Esophagus muscularis mucosa (tissue), 4 donors: ENCODE measurements around the gene BPTF. TPM values are rescaled to one million over a fixed set of nuclear protein-coding genes. Genes with fewer than 3 reads are reported as not detected.
A peak's percentile ranks its signal among the peaks of the same experiment; 100 is the strongest.
"Not testable (repeated sequence)": the region's sequence is repeated elsewhere in the genome, so short reads cannot be mapped to it uniquely, and the experiment has no call there.

ENCODE experiments used
- DNase-seq: peaks from one replicate; pipeline ENCODE4 v3.0.0-alpha.2; 2017; ENCODE audit errors: extremely low spot score
- H3K27ac ChIP-seq, 4 donors: fragments of 200-600 bp; sonication (generic); replicated peaks in 1 of 4; 1 replicate in 3 of 4; 2 replicates in 1 of 4; pipeline ENCODE4 v1.5.1; 2016 to 2019; ENCODE audit warnings: mild to moderate bottlenecking in 1 of 4
- H3K27me3 ChIP-seq, 4 donors: fragments of 200-600 bp; sonication (generic); one replicate each; pipeline versions ENCODE4 v1.5.1 to v1.6.0; 2016 to 2019
- H3K36me3 ChIP-seq, 4 donors: fragments of 200-600 bp; sonication (generic); one replicate each; pipeline ENCODE4 v1.5.1; 2016 to 2019
- H3K4me1 ChIP-seq, 4 donors: fragments of 200-600 bp; sonication (generic); one replicate each; pipeline ENCODE4 v1.5.1; 2016 to 2019
- H3K4me3 ChIP-seq, 4 donors: fragments of 200-600 bp; sonication (generic); 1 replicate in 2 of 4; 2 replicates in 2 of 4; pipeline ENCODE4 v1.5.1; 2016 to 2019; ENCODE audit warnings: mild to moderate bottlenecking in 4 of 4, moderate library complexity in 1 of 4
- H3K9me3 ChIP-seq, 4 donors: fragments of 200-600 bp; sonication (generic); 1 replicate in 3 of 4; 2 replicates in 1 of 4; pipeline ENCODE4 v1.5.1; 2016 to 2019
- EP300 ChIP-seq: sonication (generic); formaldehyde crosslinking; IDR thresholded peaks from one replicate; pipeline ENCODE4 v1.6.1; 2017; ENCODE audit warnings: antibody characterized with exemption
- POLR2A ChIP-seq: fragments of 450-650 bp; IDR thresholded peaks from one replicate; pipeline ENCODE4 v1.6.1; 2017; ENCODE audit warnings: antibody characterized with exemption, moderate library complexity, mild to moderate bottlenecking, low read depth
- POLR2AphosphoS5 ChIP-seq, 2 donors: sonication (generic); formaldehyde crosslinking; IDR thresholded peaks; one replicate each; pipeline ENCODE4 v1.6.1; 2017; ENCODE audit warnings: antibody characterized with exemption in 2 of 2
- WGBS: methylation state at CpG from one replicate; pipeline ENCODE4 v1.1.5; 2018; 5-methylcytosine and 5-hydroxymethylcytosine counted together
- intact Hi-C: fragments of 100-400 bp; cut with DNase I; formaldehyde crosslinking; loops from one replicate; pipeline ENCODE4 v1.15.1; 2023
- total RNA-seq, 4 donors: library from RNA; depleted of rRNA; stranded (reverse); fragments of >200 nt; gene quantifications; one replicate each; pipeline versions ENCODE4 v1.1.0 to v1.2.1, GENCODE V29; 2016
- TF ChIP-seq, protein P1 (sequence below), 3 experiments: fragments of 200-600 bp in 2 of 3; fragments of 450-650 bp in 1 of 3; sonication (generic) in 2 of 3; IDR thresholded peaks; one replicate each; pipeline ENCODE4 v1.5.1; 2017 to 2019; ENCODE audit warnings: antibody characterized with exemption in 3 of 3, mild to moderate bottlenecking in 2 of 3, moderate library complexity in 1 of 3

Gene BPTF
- total RNA-seq, 4 donors from 2014 or later: 60.3 to 77.7 (median 74.2) TPM

DNA sequence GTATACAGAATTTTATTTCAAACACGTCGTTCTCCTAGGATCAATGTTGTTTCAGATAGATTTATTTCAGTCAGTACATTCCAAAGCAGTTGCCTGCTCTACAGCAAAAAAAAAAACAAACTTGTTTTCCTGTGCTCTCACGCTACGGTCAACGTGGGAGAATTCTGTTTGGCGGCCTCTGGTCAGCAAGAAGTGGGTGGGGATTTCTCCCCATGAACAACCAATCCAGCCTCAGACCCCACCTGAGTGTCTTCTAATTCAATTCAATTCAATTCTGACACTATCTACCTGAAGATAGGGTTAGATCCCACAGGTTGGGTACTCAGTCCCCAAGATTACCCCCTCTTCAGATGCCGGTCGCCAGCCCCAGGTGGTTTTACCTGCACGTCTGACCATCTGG, 148.9 kb downstream of the BPTF start:
- Histone ChIP-seq H3K4me1 (peaks cover 0 to 3% (median 0%) of the 10 kb centered on the region in 4 donors), H3K27ac (no peak overlapping the region), H3K4me3 (no peak overlapping the region), H3K36me3 (peaks cover 17 to 72% (median 48%) of the 10 kb centered on the region in 4 donors), H3K27me3 (no peaks in the 10 kb centered on the region), H3K9me3 (no peaks in the 10 kb centered on the region)
- intact Hi-C loops: no loop called here
- TF ChIP-seq, protein P1, sequence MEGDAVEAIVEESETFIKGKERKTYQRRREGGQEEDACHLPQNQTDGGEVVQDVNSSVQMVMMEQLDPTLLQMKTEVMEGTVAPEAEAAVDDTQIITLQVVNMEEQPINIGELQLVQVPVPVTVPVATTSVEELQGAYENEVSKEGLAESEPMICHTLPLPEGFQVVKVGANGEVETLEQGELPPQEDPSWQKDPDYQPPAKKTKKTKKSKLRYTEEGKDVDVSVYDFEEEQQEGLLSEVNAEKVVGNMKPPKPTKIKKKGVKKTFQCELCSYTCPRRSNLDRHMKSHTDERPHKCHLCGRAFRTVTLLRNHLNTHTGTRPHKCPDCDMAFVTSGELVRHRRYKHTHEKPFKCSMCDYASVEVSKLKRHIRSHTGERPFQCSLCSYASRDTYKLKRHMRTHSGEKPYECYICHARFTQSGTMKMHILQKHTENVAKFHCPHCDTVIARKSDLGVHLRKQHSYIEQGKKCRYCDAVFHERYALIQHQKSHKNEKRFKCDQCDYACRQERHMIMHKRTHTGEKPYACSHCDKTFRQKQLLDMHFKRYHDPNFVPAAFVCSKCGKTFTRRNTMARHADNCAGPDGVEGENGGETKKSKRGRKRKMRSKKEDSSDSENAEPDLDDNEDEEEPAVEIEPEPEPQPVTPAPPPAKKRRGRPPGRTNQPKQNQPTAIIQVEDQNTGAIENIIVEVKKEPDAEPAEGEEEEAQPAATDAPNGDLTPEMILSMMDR (IDR thresholded peaks at IDR 0.05): no peak
- no peak for TF ChIP-seq POLR2A
- no peak for TF ChIP-seq POLR2AphosphoS5 (IDR thresholded peaks at IDR 0.05)
- no peak for DNase-seq
- WGBS: 84% methylated on average over 9 of the region's 9 CpGs

DNA sequence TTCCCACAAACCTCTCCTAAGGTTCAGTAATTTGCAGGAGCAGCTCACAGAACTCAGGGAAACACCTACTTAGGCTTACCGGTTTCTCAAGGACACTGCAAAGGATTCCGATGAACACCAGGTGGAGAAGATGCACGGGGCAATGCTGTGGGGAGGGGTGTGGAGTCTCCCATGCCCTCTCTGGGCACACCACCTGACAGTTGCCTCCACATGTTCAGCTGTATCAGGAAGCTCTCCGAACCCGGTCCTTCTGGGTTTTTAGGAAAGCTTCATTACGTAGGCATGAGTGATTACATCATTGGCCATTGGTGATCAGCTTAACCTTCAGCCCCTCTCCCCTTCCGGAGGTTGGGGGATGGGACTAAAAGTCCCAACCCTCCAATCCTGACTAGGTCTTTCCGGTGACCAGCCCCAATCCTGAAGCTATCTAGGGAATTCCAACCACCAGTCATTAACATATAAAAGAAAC, 149.3 kb downstream of the BPTF start:
- Histone ChIP-seq H3K4me3 (no peak overlapping the region), H3K4me1 (peaks cover 0 to 3% (median 0%) of the 10 kb centered on the region in 4 donors), H3K9me3 (no peaks in the 10 kb centered on the region), H3K36me3 (peaks cover 17 to 76% (median 47%) of the 10 kb centered on the region in 4 donors), H3K27me3 (no peaks in the 10 kb centered on the region), H3K27ac (no peak overlapping the region)
- TF ChIP-seq POLR2A: no peak
- no peak for TF ChIP-seq EP300
- TF ChIP-seq, protein P1 (IDR thresholded peaks at IDR 0.05): no peak
- TF ChIP-seq POLR2AphosphoS5 (IDR thresholded peaks at IDR 0.05): no peak
- intact Hi-C loops: no loop called here
- DNase-seq: no peak
- WGBS: 79% methylated on average over 4 of the region's 8 CpGs

DNA sequence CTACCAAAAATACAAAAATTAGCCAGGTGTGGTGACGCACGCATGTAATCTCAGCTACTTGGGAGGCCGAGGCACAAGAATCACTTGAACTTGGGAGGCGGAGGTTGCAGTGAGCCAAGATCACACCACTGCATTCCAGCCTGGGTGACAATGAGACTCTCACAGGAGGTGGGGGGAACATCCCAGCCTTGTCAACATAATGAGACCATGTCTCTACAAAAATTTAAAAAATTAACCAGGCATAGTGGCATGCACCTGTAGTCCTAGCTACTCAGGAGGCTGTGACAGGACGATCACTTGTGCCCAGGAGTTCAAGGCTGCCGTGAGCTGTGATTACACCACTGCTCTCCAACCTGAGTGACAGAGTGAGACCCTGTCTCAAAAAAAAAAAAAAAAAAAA, 151.0 kb downstream of the BPTF start:
- H3K27me3 ChIP-seq, DNase-seq, H3K27ac ChIP-seq, H3K9me3 ChIP-seq, intact Hi-C loops, H3K4me1 ChIP-seq, H3K4me3 ChIP-seq: not testable (repeated sequence)
- peaks cover 13 to 78% (median 43%) of the 10 kb centered on the region in 4 donors for H3K36me3 ChIP-seq
- WGBS: 95% methylated on average over 6 of the region's 6 CpGs

DNA sequence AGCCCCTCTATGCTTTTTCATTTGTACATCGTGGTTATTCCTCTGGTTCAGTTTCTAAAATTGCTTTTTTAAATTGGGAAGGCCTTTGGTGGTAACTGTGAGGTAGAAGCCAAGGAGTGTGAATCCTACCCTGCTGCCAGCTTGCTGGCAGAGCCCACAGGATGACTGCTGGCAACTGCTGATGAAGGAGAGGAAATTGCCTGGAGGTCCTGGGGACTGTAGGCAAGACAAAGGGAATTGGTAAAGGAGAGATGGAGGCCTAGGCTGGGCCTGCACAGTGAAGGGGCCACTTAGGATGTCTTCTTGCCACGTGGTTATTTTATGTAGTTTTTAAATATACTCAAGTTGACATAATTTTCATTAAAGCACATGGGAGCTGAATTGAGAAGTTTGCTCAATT, 155.2 kb downstream of the BPTF start:
- DNase-seq: no peak
- no peak for TF ChIP-seq EP300
- no peak for TF ChIP-seq POLR2A
- TF ChIP-seq POLR2AphosphoS5 (IDR thresholded peaks at IDR 0.05): no peak
- TF ChIP-seq, protein P1 (IDR thresholded peaks at IDR 0.05): no peak
- Histone ChIP-seq H3K27me3 (no peaks in the 10 kb centered on the region), H3K36me3 (peaks cover 8 to 50% (median 28%) of the 10 kb centered on the region in 4 donors), H3K4me1 (peaks cover 0 to 3% (median 0%) of the 10 kb centered on the region in 4 donors), H3K4me3 (no peak overlapping the region), H3K27ac (peak overlapping the region in 1 of 4 donors; percentile 20), H3K9me3 (no peaks in the 10 kb centered on the region)
- 100% methylated on average over 2 of the region's 2 CpGs for WGBS
- intact Hi-C loops: no loop called here

DNA sequence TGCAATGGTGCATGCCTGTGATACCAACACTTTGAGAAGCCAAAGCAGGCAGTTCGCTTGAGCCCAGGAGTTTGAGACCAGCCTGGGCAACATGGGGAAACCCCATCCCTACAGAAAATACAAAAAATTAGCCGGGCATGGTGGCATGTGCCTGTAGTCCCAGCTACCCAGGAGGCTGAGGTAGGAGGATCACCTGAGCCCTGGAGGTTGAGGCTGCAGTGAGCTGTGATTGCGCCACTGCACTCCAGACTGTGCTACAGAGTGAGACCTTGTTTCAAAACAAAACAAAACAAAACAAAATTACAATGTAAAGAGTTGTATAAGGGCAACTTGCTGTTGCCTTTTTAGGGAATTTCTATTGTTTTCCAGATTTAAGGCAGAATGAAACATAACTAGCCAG, 155.6 kb downstream of the BPTF start:
- Histone ChIP-seq H3K36me3 (peaks cover 6 to 45% (median 25%) of the 10 kb centered on the region in 4 donors), H3K27ac (peak overlapping the region in 1 of 4 donors; percentile 20)

DNA sequence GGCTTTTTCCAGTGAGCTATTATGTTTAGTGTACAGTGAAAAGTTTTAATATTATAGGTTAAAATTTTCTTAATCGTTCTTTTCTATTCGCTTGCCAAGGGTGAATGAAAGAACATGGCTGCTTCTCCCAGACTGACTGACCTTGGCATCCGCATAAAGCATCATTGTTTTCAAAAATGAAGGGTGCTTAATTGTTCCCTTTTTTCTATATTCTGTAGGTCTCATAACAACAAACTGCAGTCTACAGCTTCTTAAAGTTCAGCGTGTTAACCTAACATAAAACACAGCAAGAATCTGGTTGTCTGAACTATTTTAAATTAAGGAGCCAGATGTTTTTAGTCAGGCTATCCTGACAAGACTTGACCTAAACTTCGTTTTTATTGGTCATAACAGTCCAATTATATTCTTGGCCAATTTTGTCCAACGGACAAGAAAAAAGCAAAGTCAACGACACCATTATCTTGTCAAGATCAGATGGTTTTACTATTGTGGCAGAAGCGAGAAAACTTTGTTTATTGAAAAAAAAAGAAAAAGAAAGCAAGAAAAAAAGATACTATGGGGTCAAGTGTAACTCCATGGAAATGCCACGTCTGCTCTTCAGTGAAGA, 156.8 kb downstream of the BPTF start:
- peaks cover 0 to 35% (median 16%) of the 10 kb centered on the region in 4 donors for H3K36me3 ChIP-seq
- no peaks in the 10 kb centered on the region for H3K27me3 ChIP-seq
- 54% methylated on average over 9 of the region's 9 CpGs for WGBS
- H3K9me3 ChIP-seq: no peaks in the 10 kb centered on the region
- peaks cover 0 to 3% (median 0%) of the 10 kb centered on the region in 4 donors for H3K4me1 ChIP-seq
- no peak for DNase-seq
- TF ChIP-seq POLR2A (no peak), POLR2AphosphoS5 (IDR thresholded peaks at IDR 0.05) (no peak), EP300 (no peak)
- TF ChIP-seq, protein P1 (IDR thresholded peaks at IDR 0.05): no peak
- H3K27ac ChIP-seq: no peak overlapping the region
- H3K4me3 ChIP-seq: no peak overlapping the region
- intact Hi-C loops: no loop called here

More for the DNA sequence above, 155.6 kb downstream of the BPTF start:
- WGBS: 66% methylated on average over 3 of the region's 3 CpGs
- DNase-seq, H3K4me1 ChIP-seq, H3K9me3 ChIP-seq, intact Hi-C loops, H3K27me3 ChIP-seq, H3K4me3 ChIP-seq: not testable (repeated sequence)
